MCF 10A (cell line): Measurements from ENCODE around the gene MORF4L1. TPM values are rescaled to one million over a fixed set of nuclear protein-coding genes. Genes with fewer than 3 reads are reported as not detected.
"Not testable (repeated sequence)": the region's sequence is repeated elsewhere in the genome, so short reads cannot be mapped to it uniquely, and the experiment has no call there.

ENCODE experiments used
- BruUV-seq: library from RNA; stranded (reverse); fragments of 400-500 nt; replicated peaks from 2 replicates; lab custom pipeline; 2021; lab: Mats Ljungman, UMichigan
- CTCF ChIA-PET: fragments of 300-600 bp; sonication (Branson Sonifier 250); formaldehyde crosslinking; extraction: SDS; loops from one replicate; lab custom pipeline; 2021; ENCODE audit warnings: antibody characterized with exemption, inconsistent platforms; lab: Yijun Ruan, JAX
- POLR2A ChIA-PET: fragments of 300-600, 350-650 bp; sonication (Branson Sonifier 250); formaldehyde crosslinking; extraction: SDS; loops from one replicate; lab custom pipeline; 2020; ENCODE audit warnings: antibody characterized with exemption, inconsistent platforms; lab: Yijun Ruan, JAX
- DNase-seq: peaks from one replicate; pipeline ENCODE4 v3.0.0-alpha.2; 2018; ENCODE audit not compliant: unreplicated experiment
- H3K27ac Mint-ChIP-seq: one replicate; pipeline ENCODE4 v1.8.0; 2022; ENCODE audit warnings: mild to moderate bottlenecking, low read depth, mixed read lengths; ENCODE audit not compliant: unreplicated experiment
- H3K27me3 Mint-ChIP-seq: one replicate; pipeline ENCODE4 v1.8.0; 2022; ENCODE audit warnings: mixed read lengths; ENCODE audit not compliant: insufficient read depth, unreplicated experiment
- H3K36me3 Mint-ChIP-seq: one replicate; pipeline ENCODE4 v1.8.0; 2022; ENCODE audit warnings: mild to moderate bottlenecking, moderate library complexity, mixed read lengths; ENCODE audit not compliant: insufficient read depth, unreplicated experiment
- H3K4me1 Mint-ChIP-seq: one replicate; pipeline ENCODE4 v1.8.0; 2022; ENCODE audit warnings: mixed read lengths; ENCODE audit not compliant: insufficient read depth, unreplicated experiment
- H3K4me3 Mint-ChIP-seq: one replicate; pipeline ENCODE4 v1.8.0; 2022; ENCODE audit warnings: mild to moderate bottlenecking, moderate library complexity, mixed read lengths; ENCODE audit not compliant: unreplicated experiment
- H3K9me3 Mint-ChIP-seq: one replicate; pipeline ENCODE4 v1.8.0; 2022; ENCODE audit warnings: mixed read lengths; ENCODE audit not compliant: unreplicated experiment
- CTCF ChIP-seq: fragments of 200-600 bp; IDR thresholded peaks from one replicate; pipeline ENCODE4 v1.8.0; 2022; ENCODE audit warnings: antibody characterized with exemption, mild to moderate bottlenecking; ENCODE audit not compliant: unreplicated experiment
- intact Hi-C: fragments of 100-400 bp; cut with micrococcal nuclease; formaldehyde crosslinking; loops from 2 replicates; pipeline ENCODE4 v1.14.1; 2022
- total RNA-seq: library from RNA; stranded (reverse); gene quantifications from 2 replicates; pipeline ENCODE4 v1.2.3, GENCODE V29; 2022

Gene MORF4L1
- total RNA-seq, 1 experiment from 2014 or later, result 264 TPM

GRCh38 chr15:78925076-78925624, 52.5 kb downstream of the MORF4L1 start:
- CTCF ChIA-PET, result interaction anchor here (0.6 to 2.8 kb wide), 6 partner anchors 11 to 162 kb away, joined by 3 to 9 read pairs (median 3); no protein-coding TSS in a partner anchor
- intact Hi-C loops, result no loop called here
- Mint-ChIP-seq H3K36me3 (peaks cover 50% of the 10 kb centered on the region), H3K4me1 (peaks cover 5% of the 10 kb centered on the region), H3K9me3 (no peaks in the 10 kb centered on the region), H3K27me3 (no peaks in the 10 kb centered on the region), H3K4me3 (no peak overlapping the region), H3K27ac (no peak overlapping the region)
- TF ChIP-seq CTCF, result no peak
- POLR2A ChIA-PET, result interaction anchor here (1.0 kb wide), 1 partner anchor 34 kb away, joined by 6 read pairs; no protein-coding TSS in a partner anchor
- no peak for DNase-seq
- BruUV-seq, result no TSS peak

- BruUV-seq, result no TSS peak
- H3K36me3 Mint-ChIP-seq, result peaks cover 44% of the 10 kb centered on the region
- intact Hi-C loops, result no loop called here
- H3K4me1 Mint-ChIP-seq, result peaks cover 14% of the 10 kb centered on the region
- DNase-seq, result no peak
- TF ChIP-seq CTCF, result no peak
- no peak overlapping the region for H3K27ac Mint-ChIP-seq
- no peaks in the 10 kb centered on the region for H3K9me3 Mint-ChIP-seq
- ChIA-PET POLR2A (no interaction called here), CTCF (interaction anchor here (0.7 to 2.8 kb wide), 4 partner anchors 15 to 102 kb away, joined by 3 to 9 read pairs (median 6); no protein-coding TSS in a partner anchor)
- H3K4me3 Mint-ChIP-seq, result no peak overlapping the region
- H3K27me3 Mint-ChIP-seq, result no peaks in the 10 kb centered on the region
Measured at GRCh38 chr15:78925956-78926743, 53.5 kb downstream of the MORF4L1 start.

- POLR2A ChIA-PET, result no interaction called here
- BruUV-seq, result no TSS peak
- H3K4me1 Mint-ChIP-seq, result peaks cover 17% of the 10 kb centered on the region
- no peak for DNase-seq
- intact Hi-C loops, result no loop called here
- no peak overlapping the region for H3K27ac Mint-ChIP-seq
- H3K27me3 Mint-ChIP-seq, result no peaks in the 10 kb centered on the region
- no peak for TF ChIP-seq CTCF
- H3K9me3 Mint-ChIP-seq, result no peaks in the 10 kb centered on the region
- H3K36me3 Mint-ChIP-seq, result peaks cover 38% of the 10 kb centered on the region
- CTCF ChIA-PET, result interaction anchor here (1.2 kb wide), 1 partner anchor 18 kb away, joined by 3 read pairs; no protein-coding TSS in a partner anchor
- no peak overlapping the region for H3K4me3 Mint-ChIP-seq
Measured at GRCh38 chr15:78927077-78927790, 54.5 kb downstream of the MORF4L1 start.

DNA sequence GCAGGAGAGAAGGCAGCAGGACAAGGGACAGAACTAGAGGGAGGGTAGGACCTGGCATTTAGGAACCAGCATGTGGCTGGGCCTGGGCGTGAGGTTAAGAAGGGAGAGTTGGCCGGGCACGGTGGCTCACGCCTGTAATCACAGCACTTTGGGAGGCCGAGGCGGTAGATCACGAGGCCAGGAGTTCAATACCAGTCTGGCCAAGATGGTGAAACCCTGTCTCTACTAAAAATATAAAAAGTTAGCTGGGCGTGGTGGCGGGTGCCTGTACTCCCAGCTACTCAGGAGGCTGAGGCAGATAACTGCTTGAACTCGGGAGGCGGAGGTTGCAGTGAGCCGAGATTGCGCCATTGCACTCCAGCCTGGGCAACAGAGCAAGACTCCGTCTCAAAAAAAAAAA, 55.5 kb downstream of the MORF4L1 start:
- H3K9me3 Mint-ChIP-seq, H3K27ac Mint-ChIP-seq, POLR2A ChIA-PET, intact Hi-C loops, BruUV-seq, DNase-seq, H3K27me3 Mint-ChIP-seq, H3K4me3 Mint-ChIP-seq: not testable (repeated sequence)
- Mint-ChIP-seq H3K36me3 (peaks cover 36% of the 10 kb centered on the region), H3K4me1 (peaks cover 17% of the 10 kb centered on the region)
- CTCF ChIA-PET, result interaction anchor here (1.2 kb wide), 1 partner anchor 19 kb away, joined by 3 read pairs; no protein-coding TSS in a partner anchor
